Occipital lobe (tissue), 2 donors: Measurements from ENCODE around the gene LIMS2. TPM values are rescaled to one million over a fixed set of nuclear protein-coding genes. Genes with fewer than 3 reads are reported as not detected.

Source experiments
- DNase-seq: peaks from one replicate; lab custom pipeline; 2025; lab: John Stamatoyannopoulos, UW
- total RNA-seq: library from RNA; depleted of rRNA; stranded (reverse); fragments of >200 nt; gene quantifications from one replicate; pipeline ENCODE4 v1.2.3, GENCODE V29; 2014

Gene LIMS2
- total RNA-seq, 1 donor from 2014 or later, result 1.2 TPM

- DNase-seq, result no peak
These were observed 805 bp downstream of the LIMS2 start for GRCh38 chr2:127674241-127675209.

- DNase-seq, result no peak
These were observed 1.9 kb downstream of the LIMS2 start for GRCh38 chr2:127673291-127674069.

- no peak for DNase-seq
These were observed 2.7 kb downstream of the LIMS2 start for GRCh38 chr2:127672341-127673224.

GRCh38 chr2:127671557-127672302, 3.6 kb downstream of the LIMS2 start:
- DNase-seq, result no peak

- DNase-seq, result no peak
These were observed 4.4 kb downstream of the LIMS2 start for GRCh38 chr2:127670957-127671290.

GRCh38 chr2:127670055-127670956, 5.0 kb downstream of the LIMS2 start:
- no peak for DNase-seq

GRCh38 chr2:127669056-127669455, 6.3 kb downstream of the LIMS2 start:
- DNase-seq, result no peak

- no peak for DNase-seq
These were observed 9.9 kb downstream of the LIMS2 start for GRCh38 chr2:127665267-127665893.

- no peak for DNase-seq
These were observed 10.5 kb downstream of the LIMS2 start for GRCh38 chr2:127664895-127665225.

GRCh38 chr2:127664065-127664894, 11.1 kb downstream of the LIMS2 start:
- DNase-seq, result no peak

GRCh38 chr2:127663566-127664064, 11.7 kb downstream of the LIMS2 start:
- no peak for DNase-seq

- DNase-seq, result no peak
These were observed 12.3 kb downstream of the LIMS2 start for GRCh38 chr2:127662937-127663565.

- DNase-seq, result no peak
These were observed 13.3 kb downstream of the LIMS2 start for GRCh38 chr2:127661949-127662510.

- no peak for DNase-seq
These were observed 14.2 kb downstream of the LIMS2 start for GRCh38 chr2:127661072-127661649.

GRCh38 chr2:127660291-127660578, 15.1 kb downstream of the LIMS2 start:
- DNase-seq, result no peak

GRCh38 chr2:127659408-127660290, 15.7 kb downstream of the LIMS2 start:
- no peak for DNase-seq
